MCF 10A (cell line): ENCODE measurements around the gene CSDE1. TPM values are rescaled to one million over a fixed set of nuclear protein-coding genes. Genes with fewer than 3 reads are reported as not detected.

ENCODE experiments used
- BruUV-seq: library from RNA; stranded (reverse); fragments of 400-500 nt; replicated peaks from 2 replicates; lab custom pipeline; 2021; lab: Mats Ljungman, UMichigan
- CTCF ChIA-PET: fragments of 300-600 bp; sonication (Branson Sonifier 250); formaldehyde crosslinking; extraction: SDS; loops from one replicate; lab custom pipeline; 2021; ENCODE audit warnings: antibody characterized with exemption, inconsistent platforms; lab: Yijun Ruan, JAX
- POLR2A ChIA-PET: fragments of 300-600, 350-650 bp; sonication (Branson Sonifier 250); formaldehyde crosslinking; extraction: SDS; loops from one replicate; lab custom pipeline; 2020; ENCODE audit warnings: antibody characterized with exemption, inconsistent platforms; lab: Yijun Ruan, JAX
- DNase-seq: peaks from one replicate; pipeline ENCODE4 v3.0.0-alpha.2; 2018; ENCODE audit not compliant: unreplicated experiment
- H3K27ac Mint-ChIP-seq: one replicate; pipeline ENCODE4 v1.8.0; 2022; ENCODE audit warnings: mild to moderate bottlenecking, low read depth, mixed read lengths; ENCODE audit not compliant: unreplicated experiment
- H3K27me3 Mint-ChIP-seq: one replicate; pipeline ENCODE4 v1.8.0; 2022; ENCODE audit warnings: mixed read lengths; ENCODE audit not compliant: insufficient read depth, unreplicated experiment
- H3K36me3 Mint-ChIP-seq: one replicate; pipeline ENCODE4 v1.8.0; 2022; ENCODE audit warnings: mild to moderate bottlenecking, moderate library complexity, mixed read lengths; ENCODE audit not compliant: insufficient read depth, unreplicated experiment
- H3K4me1 Mint-ChIP-seq: one replicate; pipeline ENCODE4 v1.8.0; 2022; ENCODE audit warnings: mixed read lengths; ENCODE audit not compliant: insufficient read depth, unreplicated experiment
- H3K4me3 Mint-ChIP-seq: one replicate; pipeline ENCODE4 v1.8.0; 2022; ENCODE audit warnings: mild to moderate bottlenecking, moderate library complexity, mixed read lengths; ENCODE audit not compliant: unreplicated experiment
- H3K9me3 Mint-ChIP-seq: one replicate; pipeline ENCODE4 v1.8.0; 2022; ENCODE audit warnings: mixed read lengths; ENCODE audit not compliant: unreplicated experiment
- CTCF ChIP-seq: fragments of 200-600 bp; IDR thresholded peaks from one replicate; pipeline ENCODE4 v1.8.0; 2022; ENCODE audit warnings: antibody characterized with exemption, mild to moderate bottlenecking; ENCODE audit not compliant: unreplicated experiment
- intact Hi-C: fragments of 100-400 bp; cut with micrococcal nuclease; formaldehyde crosslinking; loops from 2 replicates; pipeline ENCODE4 v1.14.1; 2022
- total RNA-seq: library from RNA; stranded (reverse); gene quantifications from 2 replicates; pipeline ENCODE4 v1.2.3, GENCODE V29; 2022

CSDE1 gene
- total RNA-seq, 1 experiment from 2014 or later: 580 TPM

- H3K9me3 Mint-ChIP-seq: no peaks in the 10 kb centered on the region
- POLR2A ChIA-PET: interaction anchor here (0.7 to 6.6 kb wide), 24 partner anchors 9 to 812 kb away, joined by 3 to 230 read pairs (median 7); partner anchors contain the start of genes AMPD1, BCAS2, CSDE1 and NRAS
- H3K4me3 Mint-ChIP-seq: peak overlapping the region; percentile 84
- no peak for TF ChIP-seq CTCF
- DNase-seq: no peak
- no peaks in the 10 kb centered on the region for H3K36me3 Mint-ChIP-seq
- H3K4me1 Mint-ChIP-seq: peaks cover 24% of the 10 kb centered on the region
- no peaks in the 10 kb centered on the region for H3K27me3 Mint-ChIP-seq
- CTCF ChIA-PET: interaction anchor here (0.8 to 2.8 kb wide), 6 partner anchors 43 to 158 kb away, joined by 3 to 14 read pairs (median 4); partner anchors contain the start of gene BCAS2
- BruUV-seq: no TSS peak
- H3K27ac Mint-ChIP-seq: peak overlapping the region; percentile 96
- intact Hi-C loops: no loop called here
These were observed 89.4 kb downstream of the CSDE1 start for GRCh38 chr1:114668373-114668772.

GRCh38 chr1:114666954-114667353 lies 90.8 kb downstream of the CSDE1 start:
- no peaks in the 10 kb centered on the region for H3K9me3 Mint-ChIP-seq
- DNase-seq: no peak
- H3K27me3 Mint-ChIP-seq: no peaks in the 10 kb centered on the region
- intact Hi-C loops: no loop called here
- ChIA-PET CTCF (interaction anchor here (1.1 to 2.8 kb wide), 5 partner anchors 45 to 320 kb away, joined by 3 to 14 read pairs (median 4); no protein-coding TSS in a partner anchor), POLR2A (interaction anchor here (3.5 to 6.6 kb wide), 4 partner anchors 39 to 86 kb away, joined by 12 to 230 read pairs (median 60); partner anchors contain the start of gene BCAS2)
- BruUV-seq: no TSS peak
- no peak for TF ChIP-seq CTCF
- H3K36me3 Mint-ChIP-seq: no peaks in the 10 kb centered on the region
- no peak overlapping the region for H3K27ac Mint-ChIP-seq
- H3K4me3 Mint-ChIP-seq: no peak overlapping the region
- H3K4me1 Mint-ChIP-seq: peaks cover 24% of the 10 kb centered on the region

Other genes starting within 250 kb of the CSDE1 start
- 33.2 and 38.3 TPM in 2 replicates for gene TRIM33, start 246.8 kb downstream of the CSDE1 start, total RNA-seq
- gene BCAS2, start 176.4 kb downstream of the CSDE1 start, total RNA-seq: 85.4 and 97.2 TPM in 2 replicates
- gene DENND2C, start 87.9 kb downstream of the CSDE1 start, total RNA-seq: 5.8 and 6.0 TPM in 2 replicates
- gene AMPD1, start 62.4 kb downstream of the CSDE1 start, total RNA-seq: not detected in 2 replicates
- gene NRAS, start 41.2 kb downstream of the CSDE1 start, total RNA-seq: 38.9 and 41.4 TPM in 2 replicates
- 66.2 and 74.1 TPM in 2 replicates for gene SIKE1, start 22.7 kb upstream of the CSDE1 start, total RNA-seq
- not detected in 2 replicates for gene SYCP1, start 96.9 kb upstream of the CSDE1 start, total RNA-seq